GM18873 (cell line): Measurements from ENCODE around the gene CDK6.
"Not testable (repeated sequence)": the region's sequence is repeated elsewhere in the genome, so short reads cannot be mapped to it uniquely, and the experiment has no call there.

ENCODE experiments used
- ATAC-seq: cut with Tn5 transposase; IDR thresholded peaks from one replicate; pipeline ENCODE4 v1.9.1; 2021; ENCODE audit warnings: mild to moderate bottlenecking, moderate library complexity, moderate number of reproducible peaks; ENCODE audit not compliant: unreplicated experiment, low FRiP score

The CDK6 gene

GRCh38 chr7:92766461-92767003, 69.8 kb downstream of the CDK6 start:
- no peak for ATAC-seq

DNA sequence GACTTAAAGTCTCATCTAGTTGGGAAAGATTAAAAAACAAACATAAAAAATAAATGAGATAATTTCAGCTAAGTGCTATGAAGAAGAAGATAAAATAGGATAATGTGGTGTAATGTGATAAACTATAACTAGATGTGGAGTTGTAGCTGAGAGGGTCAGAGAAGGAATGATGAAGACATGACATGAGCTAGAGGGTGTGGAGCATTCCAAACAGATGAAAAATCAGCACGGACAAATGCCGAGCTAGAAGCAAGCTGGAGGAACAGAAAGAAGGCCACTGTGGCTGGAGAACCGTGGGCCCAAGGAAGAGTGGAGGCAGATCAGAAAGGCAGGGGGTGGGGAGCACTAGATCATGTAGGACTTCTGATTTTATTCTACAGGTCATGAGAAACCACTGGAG, 70.6 kb downstream of the CDK6 start:
- ATAC-seq = no peak

DNA sequence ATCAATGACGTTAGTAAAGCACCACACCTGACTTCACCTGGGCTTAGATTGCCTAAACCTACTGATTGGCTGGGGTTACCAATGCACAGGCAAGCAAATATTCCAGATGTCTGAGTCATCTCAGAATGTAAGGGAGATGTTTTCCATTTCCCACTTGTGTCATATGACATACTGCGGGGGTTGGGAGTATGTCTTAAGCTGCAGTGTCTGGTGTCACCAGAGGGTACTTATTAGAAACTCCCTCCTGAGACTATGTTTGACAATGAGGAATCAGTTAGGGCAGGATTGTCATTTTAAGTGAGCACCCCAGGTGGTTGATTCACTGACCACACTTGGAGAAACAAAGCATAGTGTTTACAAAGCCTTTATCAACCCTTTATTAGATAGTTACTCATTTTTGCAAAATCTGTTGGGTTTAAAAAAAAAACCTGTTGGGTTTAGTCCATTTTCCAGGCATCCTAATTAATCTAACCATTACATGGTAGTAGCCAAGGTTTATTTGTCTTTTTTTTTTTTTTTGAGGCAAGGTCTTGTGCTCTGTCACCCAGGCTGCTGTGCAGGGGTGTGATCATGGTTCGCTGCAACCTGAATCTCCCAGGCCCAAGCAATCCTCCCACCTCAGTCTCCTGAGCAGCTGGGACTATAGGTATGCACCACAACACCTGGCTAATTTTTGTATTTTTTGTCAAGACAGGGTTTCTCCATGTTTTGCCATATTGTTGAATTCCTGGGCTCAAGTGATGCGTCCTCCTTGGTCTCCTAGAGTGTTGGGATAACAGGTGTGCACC, 72.5 kb downstream of the CDK6 start:
- no peak for ATAC-seq

GRCh38 chr7:92762851-92763250, 73.5 kb downstream of the CDK6 start:
- ATAC-seq = no peak

DNA sequence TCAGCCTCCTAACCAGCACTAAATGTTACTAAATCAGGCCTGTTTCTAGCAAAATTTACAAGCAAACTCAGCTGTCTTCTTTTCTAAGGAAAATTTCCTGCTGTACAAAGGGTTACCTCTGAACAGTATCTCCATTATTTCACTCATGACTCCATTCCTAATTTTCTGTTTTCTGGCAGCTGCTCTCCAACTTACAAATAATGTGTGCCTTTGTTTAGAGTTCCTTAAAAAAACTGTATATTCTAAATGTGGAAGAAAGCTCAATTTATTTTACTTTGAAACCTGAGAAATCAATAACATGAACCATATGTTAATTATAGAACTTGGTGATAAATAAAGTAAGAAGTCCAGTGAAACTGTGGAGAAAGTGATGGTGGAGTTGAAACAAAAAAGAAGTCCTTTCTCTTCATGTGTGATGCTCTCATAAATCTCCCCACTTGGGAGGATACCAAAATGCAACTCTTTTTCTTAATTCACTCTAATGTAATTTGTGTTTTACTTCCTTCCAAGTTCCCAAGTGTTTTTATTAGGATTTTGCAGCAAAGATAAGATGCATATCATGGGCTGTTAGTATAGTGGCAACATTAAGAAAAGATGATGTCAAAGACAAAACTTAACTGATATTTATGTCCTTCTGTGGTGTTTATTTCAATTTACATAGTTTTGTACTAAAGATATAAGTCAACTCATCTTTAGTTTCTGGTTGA, 74.8 kb downstream of the CDK6 start:
- ATAC-seq = no peak

DNA sequence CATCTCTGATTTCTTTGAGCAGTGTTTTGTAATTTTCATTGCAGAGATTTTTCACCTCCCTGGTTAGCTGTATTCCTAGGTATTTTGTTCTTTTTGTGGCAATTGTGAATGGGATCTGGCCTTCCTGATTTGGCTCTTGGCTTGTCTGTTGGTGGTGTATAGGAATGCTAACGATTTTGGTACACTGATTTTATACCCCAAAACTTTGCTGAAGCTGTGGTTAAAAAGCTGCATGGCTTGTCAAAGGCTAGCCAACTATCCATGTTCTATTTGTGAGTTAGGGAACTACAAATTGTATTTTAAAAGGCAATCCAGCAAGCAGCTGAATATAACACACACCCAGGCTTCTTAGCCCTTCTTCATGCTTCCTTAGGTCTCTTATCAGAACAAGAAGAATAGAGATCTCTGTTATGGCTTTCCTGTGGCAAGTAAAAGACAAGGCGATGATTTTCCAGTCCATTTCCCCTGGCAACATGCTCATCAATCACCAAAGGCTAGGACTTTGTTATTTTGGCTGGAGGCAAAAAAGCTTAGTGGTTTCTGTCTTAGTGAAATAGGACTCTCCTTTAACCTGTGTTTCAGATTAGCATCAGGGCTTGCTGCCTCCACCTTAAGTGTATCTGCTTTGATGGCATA, 77.5 kb downstream of the CDK6 start:
- ATAC-seq = no peak

DNA sequence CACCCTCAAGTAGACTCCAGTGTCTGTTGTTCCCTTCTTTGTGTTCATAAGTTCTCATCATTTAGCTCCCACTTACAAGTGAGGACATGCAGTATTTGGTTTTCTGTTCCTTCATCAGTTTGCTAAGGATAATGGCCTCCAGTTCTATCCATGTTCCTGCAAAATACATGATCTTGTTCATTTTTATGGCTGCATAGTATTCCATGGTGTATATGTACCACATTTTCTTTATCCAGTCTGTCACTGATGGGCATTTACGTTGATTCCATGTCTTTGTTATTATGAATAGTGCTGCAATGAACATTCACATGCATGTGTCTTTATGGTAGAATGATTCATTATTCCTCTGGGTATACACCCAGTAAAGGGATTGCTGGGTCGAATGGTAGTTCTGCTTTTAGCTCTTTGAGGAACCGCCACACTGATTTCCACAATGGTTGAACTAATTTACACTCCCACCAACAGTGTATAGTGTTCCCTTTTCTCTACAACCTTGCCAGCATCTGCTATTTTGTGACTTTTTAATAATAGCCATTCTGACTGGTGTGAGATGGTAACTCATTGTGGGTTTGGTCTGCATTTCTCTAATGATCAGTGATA, 79.0 kb downstream of the CDK6 start:
- ATAC-seq = not testable (repeated sequence)

- ATAC-seq = no peak
Measured at GRCh38 chr7:92755680-92756079, 80.7 kb downstream of the CDK6 start.

GRCh38 chr7:92754919-92755581, 81.3 kb downstream of the CDK6 start:
- ATAC-seq = no peak

DNA sequence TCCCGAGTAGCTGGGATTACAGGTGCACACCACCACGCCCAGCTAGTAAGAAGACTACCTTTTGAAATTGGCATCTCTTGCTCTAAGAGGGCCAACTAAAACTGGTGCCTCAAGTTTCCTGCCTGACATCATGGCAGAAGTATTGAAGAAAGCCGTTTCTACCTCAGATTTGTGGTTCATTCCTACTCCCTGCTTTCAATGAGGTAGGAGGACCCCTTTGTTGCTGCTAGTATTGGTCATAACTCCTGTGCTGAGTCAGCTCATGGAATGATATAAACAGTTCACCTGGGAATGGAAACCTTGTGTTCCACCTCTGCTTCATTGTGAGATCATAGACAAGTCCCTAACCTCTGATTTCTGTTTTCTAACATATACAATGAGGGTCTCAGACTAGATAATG, 82.8 kb downstream of the CDK6 start:
- ATAC-seq = no peak

DNA sequence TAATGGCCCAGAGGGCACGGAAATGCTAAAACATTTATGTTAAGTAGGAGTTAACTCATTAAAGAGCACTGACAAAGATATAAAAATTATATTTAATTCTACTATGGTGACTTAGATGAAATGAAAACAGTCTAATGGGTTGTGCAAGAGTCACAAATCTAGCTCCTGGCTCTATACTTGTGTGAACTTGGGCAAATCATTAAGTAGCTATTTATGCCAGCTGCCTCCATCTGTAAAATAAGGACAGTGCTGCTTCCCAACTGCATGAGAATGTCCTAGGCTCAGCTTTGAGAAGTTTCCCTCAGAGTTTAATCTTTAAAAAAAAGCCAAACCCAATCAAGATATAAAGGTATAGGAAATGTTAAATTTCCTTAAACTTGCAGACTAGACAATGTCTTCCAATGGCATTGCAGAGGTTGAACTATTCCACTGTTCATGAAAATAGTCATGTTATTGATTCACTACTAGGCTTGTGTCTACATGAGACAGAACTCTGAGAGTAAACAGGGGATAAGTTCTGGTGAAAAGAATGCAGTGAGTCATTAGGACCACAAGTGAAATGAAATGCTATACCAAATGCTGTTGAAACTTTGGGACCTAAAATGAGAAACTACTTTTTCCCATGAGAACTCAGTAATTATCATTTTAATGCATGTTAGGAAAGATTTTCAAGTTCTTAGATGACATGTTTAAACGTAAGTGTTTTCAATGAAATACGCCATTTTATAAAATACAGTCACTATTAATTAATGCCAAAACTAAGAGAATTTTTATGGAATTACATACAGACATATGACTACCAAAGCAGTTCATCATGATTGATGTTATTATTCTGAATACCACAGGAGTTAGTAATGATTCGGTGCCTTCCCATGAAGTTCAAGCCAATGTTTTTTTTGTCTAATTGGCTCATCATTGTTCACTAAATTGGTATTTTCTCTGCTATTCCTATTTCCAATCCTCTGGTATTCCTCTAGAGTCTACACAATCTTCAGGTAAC, 84.2 kb downstream of the CDK6 start:
- ATAC-seq = no peak

DNA sequence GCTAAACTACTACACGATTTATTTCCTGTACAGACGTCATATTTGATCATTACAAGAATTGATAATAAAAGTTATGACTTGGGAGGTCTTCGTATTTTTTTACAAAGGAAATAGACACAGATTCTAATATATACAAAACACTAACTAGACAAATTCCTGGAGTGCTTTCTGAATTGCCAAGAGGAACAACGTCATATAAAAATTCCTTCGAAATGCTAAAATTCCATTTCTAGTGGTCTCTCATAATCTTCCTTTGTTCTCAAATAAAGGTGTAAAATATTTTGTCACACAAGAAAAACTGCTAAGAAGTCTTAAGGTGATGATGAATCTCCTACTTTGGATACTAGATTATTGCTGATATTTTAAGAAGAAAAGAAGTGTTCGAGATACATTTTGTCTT, 85.4 kb downstream of the CDK6 start:
- no peak for ATAC-seq

- ATAC-seq = no peak
Measured at GRCh38 chr7:92750447-92750839, 85.9 kb downstream of the CDK6 start.

DNA sequence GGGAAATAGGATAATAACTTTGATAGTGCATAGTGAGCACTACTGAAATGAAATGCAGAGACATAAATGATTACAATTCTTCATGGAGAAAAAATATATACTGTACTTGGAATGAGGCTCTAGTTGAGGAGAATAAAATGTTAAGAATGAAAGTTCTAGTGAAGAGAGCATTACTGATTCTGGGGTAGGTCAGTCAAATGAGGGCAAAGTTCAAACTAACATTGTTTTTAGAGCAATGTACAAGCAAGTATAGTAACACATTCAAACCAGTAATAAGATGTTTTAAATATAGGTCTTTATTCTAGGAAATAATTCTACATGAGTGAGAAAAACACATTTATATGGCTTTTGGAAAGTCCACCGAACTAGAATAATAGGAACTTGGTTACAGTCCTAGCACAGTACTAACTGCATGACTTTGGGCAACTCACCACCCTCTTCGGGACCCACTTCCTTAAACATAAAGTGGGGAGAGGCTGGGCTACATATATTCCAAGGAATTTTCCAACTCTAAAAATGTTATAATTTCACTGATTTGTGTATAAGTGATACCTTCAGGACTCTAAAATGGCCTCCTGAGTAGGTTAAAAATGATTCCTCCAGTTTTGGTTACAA, 86.4 kb downstream of the CDK6 start:
- no peak for ATAC-seq

- no peak for ATAC-seq
Measured at GRCh38 chr7:92749327-92749755, 87.0 kb downstream of the CDK6 start.

DNA sequence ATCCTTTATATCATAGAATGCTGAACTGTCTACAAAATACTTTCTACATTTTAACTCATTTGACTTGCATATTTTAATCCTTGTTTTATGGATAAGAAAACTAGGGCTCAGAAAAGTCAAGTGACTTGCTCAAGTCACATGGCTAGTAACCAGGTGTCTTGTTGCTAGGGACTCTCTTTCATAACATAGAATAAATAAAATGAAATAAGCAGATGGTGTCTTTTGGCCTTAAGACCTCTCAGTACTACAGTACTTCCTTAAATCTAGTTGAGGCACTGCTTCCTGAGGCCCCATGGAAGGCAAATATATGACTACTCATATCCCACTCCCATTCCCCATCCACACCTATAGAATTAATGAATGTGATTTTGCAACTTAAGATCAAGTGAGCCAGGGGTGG, 87.9 kb downstream of the CDK6 start:
- ATAC-seq = no peak

- ATAC-seq = no peak
Measured at GRCh38 chr7:92747041-92747835, 89.1 kb downstream of the CDK6 start.

GRCh38 chr7:92745241-92745640, 91.1 kb downstream of the CDK6 start:
- ATAC-seq = no peak
